ENCODE data around the gene PTPRN2. TPM values are rescaled to one million over a fixed set of nuclear protein-coding genes. Genes with fewer than 3 reads are reported as not detected.
A peak's percentile ranks its signal among the peaks of the same experiment; 100 is the strongest.

The PTPRN2 gene
- total and polyA plus RNA-seq, 2 of the 8 experiments (the other 6 are each of a cell fraction or from before 2014, with no cell fraction given): 2.6 to 4.5 TPM

- no peak overlapping the region for H2BK120ac ChIP-seq (replicated peaks; ENCODE audit: low read depth, low read length)
- no peak overlapping the region for H2AFZ ChIP-seq (ENCODE audit: low read length)
- H3K18ac ChIP-seq (ENCODE audit: extremely low read depth, low read length): no peak overlapping the region
- DNase-seq (ENCODE audit: low read depth in 1 of 2, low spot score in 2 of 2) (no peak), FAIRE-seq (no peak)
- H2BK20ac ChIP-seq (ENCODE audit: low read length): no peak overlapping the region
- H2AK5ac ChIP-seq (ENCODE audit: low read depth, low read length): no peak overlapping the region
- no peak overlapping the region for H3K4ac ChIP-seq (replicated peaks; ENCODE audit: insufficient read length, low read depth, low read length)
- no peak overlapping the region for H3K4me2 ChIP-seq (ENCODE audit: insufficient read depth in 1 of 2, low read depth in 2 of 2, low read length in 2 of 2)
- H3K4me1 ChIP-seq (replicated peaks in 1 of 4; ENCODE audit: control insufficient read depth in 3 of 4, insufficient read depth in 4 of 4, low read length in 3 of 4): no peaks in the 10 kb centered on the region; a peak in 1 of 7 replicates
- H2BK15ac ChIP-seq (ENCODE audit: low read length): no peak overlapping the region
- no peaks in the 10 kb centered on the region for H3K79me2 ChIP-seq (ENCODE audit: control insufficient read depth in 1 of 2, insufficient read depth in 2 of 2, low read length in 2 of 2)
- peaks cover 5% of the 10 kb centered on the region in 2 experiments; a peak in 3 of 4 replicates for H3K9me3 ChIP-seq (ENCODE audit: insufficient read depth in 2 of 2, low read depth in 1 of 2, low read length in 1 of 2)
- CTCF ChIA-PET (ENCODE audit: partially characterized antibody): no interaction called here
- TF ChIP-seq USF2 (IDR thresholded peaks at IDR 0.05; ENCODE audit: low read length): no peak
- TF ChIP-seq RAD21 (IDR thresholded peaks at IDR 0.05 in 1 of 2, conservative IDR thresholded peaks at IDR 0.05 in 1 of 2; ENCODE audit: low read depth in 2 of 2, low read length in 2 of 2): peak in 1 of 2 experiments; percentile 5; a peak in 1 of 4 replicates
- no peak for TF ChIP-seq POLR2AphosphoS5 (IDR thresholded peaks at IDR 0.05; ENCODE audit: low read depth, low read length)
- no peak overlapping the region for H2BK5ac ChIP-seq (ENCODE audit: low read depth, low read length)
- no peaks in the 10 kb centered on the region for H3K79me1 ChIP-seq (ENCODE audit: low read depth, low read length)
- POLR2A ChIA-PET (ENCODE audit: partially characterized antibody): no interaction called here
- no peak overlapping the region for H3K23ac ChIP-seq (ENCODE audit: insufficient read length)
- H4K8ac ChIP-seq (ENCODE audit: extremely low read depth, insufficient read depth, low read length): no peak overlapping the region
- no peak overlapping the region for H3K27ac ChIP-seq (ENCODE audit: low read depth, low read length)
- H3K4me3 ChIP-seq (ENCODE audit: extremely low read depth in 1 of 4, insufficient read depth in 2 of 4, low read depth in 3 of 4, low read length in 4 of 4): no peak overlapping the region
- H4K91ac ChIP-seq (replicated peaks; ENCODE audit: insufficient read length, low read length): no peak overlapping the region
- no peak overlapping the region for H3K14ac ChIP-seq (ENCODE audit: insufficient read length)
- no peaks in the 10 kb centered on the region for H3K23me2 ChIP-seq (ENCODE audit: low read depth, low read length)
- H4K20me1 ChIP-seq (replicated peaks in 1 of 2; ENCODE audit: control insufficient read depth in 1 of 2, insufficient read depth in 2 of 2, low read length in 2 of 2): peaks cover 0 to 2% of the 10 kb centered on the region in 2 experiments
- no peak overlapping the region for H3K56ac ChIP-seq (replicated peaks; ENCODE audit: insufficient read length, low read depth, low read length)
- H3K27me3 ChIP-seq (replicated peaks in 1 of 4; ENCODE audit: control insufficient read depth in 3 of 4, extremely low read depth in 1 of 4, insufficient read depth in 3 of 4, low read length in 3 of 4): no peaks in the 10 kb centered on the region; a peak in 1 of 7 replicates
- H3K9ac ChIP-seq (replicated peaks in 1 of 4; ENCODE audit: extremely low read depth in 1 of 4, low read depth in 3 of 4, low read length in 3 of 4): no peak overlapping the region
- WGBS, 2 experiments (ENCODE audit: extremely low coverage in 1 of 2, insufficient coverage in 1 of 2, insufficient read length in 1 of 2, insufficient replicate concordance in 2 of 2, low coverage in 1 of 2, low lambda C conversion rate in 2 of 2, missing lambda C conversion rate in 1 of 2): 87% methylated on average over 19 of the region's 22 CpGs; no CpG with 5 or more reads in 1 of the 2 experiments
- H3K36me3 ChIP-seq (ENCODE audit: control insufficient read depth in 2 of 4, insufficient read depth in 4 of 4, low read length in 3 of 4): no peaks in the 10 kb centered on the region
- no peak overlapping the region for H2BK12ac ChIP-seq (ENCODE audit: low read depth, low read length)
- H4K5ac ChIP-seq (ENCODE audit: insufficient read length, low read depth, low read length): no peak overlapping the region
Observed at GRCh38 chr7:158028290-158028941, 559.2 kb downstream of the PTPRN2 start.

All from H1 (cell line).